Endothelial cell of umbilical vein (primary cell): Measurements from ENCODE around the gene INSL6. TPM values are rescaled to one million over a fixed set of nuclear protein-coding genes. Genes with fewer than 3 reads are reported as not detected.

ENCODE experiments used
- BruUV-seq: library from RNA; stranded (reverse); fragments of 400-500 nt; replicated peaks from 2 replicates; lab custom pipeline; 2021; lab: Mats Ljungman, UMichigan
- CTCF ChIA-PET: fragments of 300-600, 350-600 bp; sonication (Branson Sonifier 250); formaldehyde crosslinking; loops from one replicate; lab custom pipeline; 2021; ENCODE audit warnings: antibody characterized with exemption, inconsistent platforms; lab: Charles Lee
- POLR2A ChIA-PET: fragments of 300-600, 350-600 bp; sonication (Branson Sonifier 250); formaldehyde crosslinking; loops from one replicate; lab custom pipeline; 2021; ENCODE audit warnings: antibody characterized with exemption, inconsistent platforms; lab: Charles Lee
- DNase-seq: peaks from one replicate; pipeline ENCODE4 v3.0.0-alpha.2; 2011; ENCODE audit warnings: low read depth, low spot score
- FAIRE-seq: peaks from 2 replicates; lab custom pipeline; 2011; peaks lifted over from hg19 to GRCh38; lab: Jason Lieb, UNC
- H2AFZ ChIP-seq: 2 replicates; pipeline ENCODE4 v1.6.0; 2012; ENCODE audit warnings: low read depth, low read length, control low read depth, inconsistent platforms
- H3K27ac ChIP-seq: 2 replicates; pipeline ENCODE4 v1.5.1; 2011; ENCODE audit warnings: low read depth, mild to moderate bottlenecking, control low read depth, low read length, moderate library complexity; ENCODE audit not compliant: insufficient read depth
- H3K27me3 ChIP-seq, 2 experiments: 2 replicates each; pipeline versions ENCODE4 v1.6.0 to v1.6.1; 2011; ENCODE audit warnings: low read length in 2 of 2, mixed read lengths in 1 of 2; ENCODE audit not compliant: control insufficient read depth in 2 of 2, insufficient read depth in 2 of 2
- H3K36me3 ChIP-seq, 2 experiments: 2 replicates in 1 of 2; 3 replicates in 1 of 2; pipeline ENCODE4 v1.5.1; 2011; ENCODE audit warnings: low read length in 2 of 2, mild to moderate bottlenecking in 1 of 2, moderate library complexity in 1 of 2; ENCODE audit not compliant: control insufficient read depth in 2 of 2, insufficient read depth in 2 of 2; ENCODE audit errors: extremely low read depth in 1 of 2
- H3K4me1 ChIP-seq: 3 replicates; pipeline ENCODE4 v1.5.1; 2011; ENCODE audit warnings: mild to moderate bottlenecking, low read length; ENCODE audit not compliant: control insufficient read depth, insufficient read depth; ENCODE audit errors: extremely low read depth
- H3K4me2 ChIP-seq: 2 replicates; pipeline ENCODE4 v1.6.1; 2011; ENCODE audit warnings: low read length, control low read depth, mixed read lengths; ENCODE audit not compliant: insufficient read depth
- H3K4me3 ChIP-seq, 3 experiments: fragments of 200-600 bp in 1 of 3; sonication (generic), shearing (Covaris generic) in 1 of 3; replicated peaks in 1 of 3; 2 replicates each; pipeline ENCODE4 v1.5.1; 2011 to 2016; ENCODE audit warnings: control low read depth in 3 of 3, low read length in 3 of 3, mild to moderate bottlenecking in 2 of 3, inconsistent platforms in 1 of 3, low read depth in 1 of 3, moderate library complexity in 1 of 3; ENCODE audit not compliant: insufficient read depth in 1 of 3
- H3K79me2 ChIP-seq: 2 replicates; pipeline ENCODE4 v1.6.0; 2012; ENCODE audit warnings: low read length, inconsistent platforms; ENCODE audit not compliant: control insufficient read depth, insufficient read depth
- H3K9ac ChIP-seq: replicated peaks from 2 replicates; pipeline ENCODE3; 2011; ENCODE audit warnings: low read length, control low read depth; ENCODE audit not compliant: insufficient read depth; ENCODE audit errors: extremely low read depth
- H3K9me1 ChIP-seq: replicated peaks from 3 replicates; pipeline ENCODE4 v1.6.0; 2011; ENCODE audit warnings: mild to moderate bottlenecking, low read length; ENCODE audit not compliant: control insufficient read depth, insufficient read depth; ENCODE audit errors: extremely low read depth
- H3K9me3 ChIP-seq: replicated peaks from 2 replicates; pipeline ENCODE4 v1.5.1; 2012; ENCODE audit warnings: low read length, inconsistent platforms; ENCODE audit not compliant: control insufficient read depth, insufficient read depth
- H4K20me1 ChIP-seq: replicated peaks from 2 replicates; pipeline ENCODE3; 2011; ENCODE audit warnings: mild to moderate bottlenecking, low read length; ENCODE audit not compliant: control insufficient read depth, insufficient read depth; ENCODE audit errors: extremely low read depth
- EZH2 ChIP-seq: IDR thresholded peaks from 2 replicates; pipeline ENCODE4 v1.6.1; 2012; ENCODE audit warnings: borderline replicate concordance, low read depth, mild to moderate bottlenecking, moderate library complexity, low read length, inconsistent platforms; ENCODE audit not compliant: severe bottlenecking
- FOS ChIP-seq: IDR thresholded peaks from 2 replicates; pipeline ENCODE4 v1.6.1; 2011; ENCODE audit warnings: mild to moderate bottlenecking, low read length, moderate library complexity, borderline replicate concordance; ENCODE audit not compliant: insufficient read depth
- GATA2 ChIP-seq: IDR thresholded peaks from 2 replicates; pipeline ENCODE4 v1.7.0; 2011; ENCODE audit warnings: low read depth, mild to moderate bottlenecking, moderate library complexity, mixed read lengths, low read length; ENCODE audit not compliant: insufficient read length, insufficient read depth
- JUN ChIP-seq: IDR thresholded peaks from 2 replicates; pipeline ENCODE4 v1.6.1; 2011; ENCODE audit warnings: borderline replicate concordance, low read depth; ENCODE audit not compliant: insufficient read length, insufficient read depth
- MYC ChIP-seq: IDR thresholded peaks from one replicate; pipeline ENCODE4 v1.6.1; 2011; ENCODE audit warnings: mild to moderate bottlenecking, low read depth, low read length
- POLR2A ChIP-seq: IDR thresholded peaks from 2 replicates; pipeline ENCODE4 v1.6.1; 2012; ENCODE audit warnings: low read depth, mild to moderate bottlenecking, control low read depth, low read length
- POLR2AphosphoS5 ChIP-seq: IDR thresholded peaks from 2 replicates; pipeline ENCODE4 v1.6.1; 2012; ENCODE audit warnings: low read depth, mild to moderate bottlenecking, control low read depth, low read length, moderate library complexity; ENCODE audit not compliant: insufficient read depth
- dilution Hi-C: fragments of 300-500 bp; cut with MboI; formaldehyde crosslinking; loops from one replicate; pipeline ENCODE4 v1.15.0; 2019; ENCODE audit warnings: low sequenced_read_pairs; ENCODE audit not compliant: extremely low pct_ligation_motif_present
- intact Hi-C: fragments of 100-400 bp; cut with micrococcal nuclease; formaldehyde crosslinking; loops from one replicate; pipeline ENCODE4 v1.10.0; 2022
- polyA plus RNA-seq, 4 experiments: library from polyadenylated mRNA; depleted of rRNA in 3 of 4; stranded (reverse) in 3 of 4; unstranded in 1 of 4; fragments of >200 nt; gene quantifications; 2 replicates each; pipeline versions ENCODE4 v1.2.1 to v1.2.3, GENCODE V29; 2011 to 2012; ENCODE audit warnings: missing spikeins in 1 of 4
- total RNA-seq: library from RNA; stranded (reverse); gene quantifications from 2 replicates; pipeline ENCODE4 v1.2.3, GENCODE V29; 2021
- TF ChIP-seq, protein P1 (sequence below), 2 donors: IDR thresholded peaks; 1 replicate in 1 of 2; 2 replicates in 1 of 2; pipeline ENCODE4 v1.5.1; 2011; ENCODE audit warnings: low read length in 2 of 2, mild to moderate bottlenecking in 2 of 2, moderate library complexity in 2 of 2, control low read depth in 1 of 2, inconsistent platforms in 1 of 2, low read depth in 1 of 2; ENCODE audit not compliant: insufficient read depth in 1 of 2; ENCODE audit errors: extremely low read depth in 1 of 2
- TF ChIP-seq, protein P2 (sequence below): IDR thresholded peaks from 2 replicates; pipeline ENCODE4 v1.6.1; 2011; ENCODE audit not compliant: insufficient read depth, insufficient read length

The INSL6 gene
- total and polyA plus RNA-seq, 2 donors (not counting 3 experiments of a cell fraction or from before 2014, with no cell fraction given): not detected

DNA sequence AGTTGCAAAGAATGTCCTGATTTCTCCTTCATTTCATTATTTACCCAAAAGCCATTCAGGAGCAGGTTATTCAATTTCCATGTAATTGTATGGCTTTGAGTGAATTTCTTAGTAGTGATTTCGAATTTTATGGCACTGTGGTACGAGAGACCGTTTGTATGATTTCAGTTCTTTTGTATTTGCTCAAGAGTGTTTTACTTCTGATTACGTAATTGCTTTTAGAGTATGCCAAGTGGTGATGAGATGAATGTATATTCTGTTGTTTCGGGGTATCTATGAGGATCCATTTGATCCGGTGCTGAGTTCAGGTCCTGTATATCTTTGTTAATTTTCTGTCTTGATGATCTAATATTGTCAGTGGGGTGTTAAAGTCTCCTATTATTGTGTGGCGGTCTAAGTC, 41.2 kb downstream of the INSL6 start:
- Histone ChIP-seq H3K9me1 (no peaks in the 10 kb centered on the region), H3K4me3 (no peak overlapping the region), H3K79me2 (no peaks in the 10 kb centered on the region), H3K4me1 (no peaks in the 10 kb centered on the region), H3K4me2 (no peak overlapping the region), H3K9me3 (no peaks in the 10 kb centered on the region), H3K9ac (no peak overlapping the region), H2AFZ (no peak overlapping the region), H3K36me3 (peaks cover 0 to 2% of the 10 kb centered on the region in 2 experiments), H4K20me1 (no peaks in the 10 kb centered on the region), H3K27me3 (no peaks in the 10 kb centered on the region), H3K27ac (no peak overlapping the region)
- no peak for DNase-seq
- FAIRE-seq: no peak
- dilution Hi-C loops (no loop called here), intact Hi-C loops (no loop called here)
- CTCF ChIA-PET: interaction anchor here (1.2 kb wide), 1 partner anchor 48 kb away, joined by 3 read pairs; no protein-coding TSS in a partner anchor
- BruUV-seq: no TSS peak
- TF ChIP-seq MYC: no peak
- TF ChIP-seq EZH2: no peak
- no peak for TF ChIP-seq POLR2A
- TF ChIP-seq, protein P1, sequence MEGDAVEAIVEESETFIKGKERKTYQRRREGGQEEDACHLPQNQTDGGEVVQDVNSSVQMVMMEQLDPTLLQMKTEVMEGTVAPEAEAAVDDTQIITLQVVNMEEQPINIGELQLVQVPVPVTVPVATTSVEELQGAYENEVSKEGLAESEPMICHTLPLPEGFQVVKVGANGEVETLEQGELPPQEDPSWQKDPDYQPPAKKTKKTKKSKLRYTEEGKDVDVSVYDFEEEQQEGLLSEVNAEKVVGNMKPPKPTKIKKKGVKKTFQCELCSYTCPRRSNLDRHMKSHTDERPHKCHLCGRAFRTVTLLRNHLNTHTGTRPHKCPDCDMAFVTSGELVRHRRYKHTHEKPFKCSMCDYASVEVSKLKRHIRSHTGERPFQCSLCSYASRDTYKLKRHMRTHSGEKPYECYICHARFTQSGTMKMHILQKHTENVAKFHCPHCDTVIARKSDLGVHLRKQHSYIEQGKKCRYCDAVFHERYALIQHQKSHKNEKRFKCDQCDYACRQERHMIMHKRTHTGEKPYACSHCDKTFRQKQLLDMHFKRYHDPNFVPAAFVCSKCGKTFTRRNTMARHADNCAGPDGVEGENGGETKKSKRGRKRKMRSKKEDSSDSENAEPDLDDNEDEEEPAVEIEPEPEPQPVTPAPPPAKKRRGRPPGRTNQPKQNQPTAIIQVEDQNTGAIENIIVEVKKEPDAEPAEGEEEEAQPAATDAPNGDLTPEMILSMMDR (IDR thresholded peaks at IDR 0.05; ENCODE audit: extremely low read depth in 1 of 2, insufficient read depth in 1 of 2, low read depth in 1 of 2, low read length in 2 of 2): no peak
- TF ChIP-seq GATA2: no peak
- no peak for TF ChIP-seq JUN
- TF ChIP-seq, protein P2, sequence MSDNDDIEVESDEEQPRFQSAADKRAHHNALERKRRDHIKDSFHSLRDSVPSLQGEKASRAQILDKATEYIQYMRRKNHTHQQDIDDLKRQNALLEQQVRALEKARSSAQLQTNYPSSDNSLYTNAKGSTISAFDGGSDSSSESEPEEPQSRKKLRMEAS: no peak
- no peak for TF ChIP-seq FOS
- no peak for TF ChIP-seq POLR2AphosphoS5
- POLR2A ChIA-PET: no interaction called here
